Stimulated activated CD8-positive, alpha-beta memory T cell treated with anti-CD3 and anti-CD28 coated beads, Interleukin-12 subunit alpha, Interleukin-12 subunit beta, amount 100 ng/mL, for 24 hours (primary cell): Measurements from ENCODE around the gene HMCN2.
"Not testable (repeated sequence)": the region's sequence is repeated elsewhere in the genome, so short reads cannot be mapped to it uniquely, and the experiment has no call there.

Experiments
- DNase-seq: peaks from one replicate; pipeline ENCODE4 v3.0.0-alpha.2; 2020; ENCODE audit errors: extremely low read depth

The HMCN2 gene

GRCh38 chr9:130237763-130238524, 27.6 kb upstream of the HMCN2 start:
- DNase-seq = no peak

GRCh38 chr9:130239363-130239695, 26.2 kb upstream of the HMCN2 start:
- DNase-seq = no peak

GRCh38 chr9:130239741-130240241, 25.8 kb upstream of the HMCN2 start:
- no peak for DNase-seq

- DNase-seq = no peak
These were observed 25.0 kb upstream of the HMCN2 start for GRCh38 chr9:130240410-130241197.

GRCh38 chr9:130241198-130241535, 24.4 kb upstream of the HMCN2 start:
- no peak for DNase-seq

GRCh38 chr9:130242270-130243014, 23.1 kb upstream of the HMCN2 start:
- no peak for DNase-seq

- peak; percentile 47 for DNase-seq
These were observed 22.3 kb upstream of the HMCN2 start for GRCh38 chr9:130243015-130243881.

GRCh38 chr9:130243882-130244170, 21.7 kb upstream of the HMCN2 start:
- DNase-seq = no peak

GRCh38 chr9:130244548-130245165, 20.9 kb upstream of the HMCN2 start:
- DNase-seq = no peak

GRCh38 chr9:130245474-130245873, 20.1 kb upstream of the HMCN2 start:
- no peak for DNase-seq

- no peak for DNase-seq
These were observed 19.4 kb upstream of the HMCN2 start for GRCh38 chr9:130246126-130246525.

GRCh38 chr9:130254747-130255630, 10.6 kb upstream of the HMCN2 start:
- no peak for DNase-seq

GRCh38 chr9:130255631-130256134, 9.9 kb upstream of the HMCN2 start:
- no peak for DNase-seq

- no peak for DNase-seq
These were observed 8.9 kb upstream of the HMCN2 start for GRCh38 chr9:130256644-130257043.

- DNase-seq = not testable (repeated sequence)
These were observed 7.4 kb upstream of the HMCN2 start for GRCh38 chr9:130258137-130258536.

GRCh38 chr9:130259044-130259443, 6.5 kb upstream of the HMCN2 start:
- DNase-seq = no peak

- DNase-seq = no peak
These were observed 4.5 kb upstream of the HMCN2 start for GRCh38 chr9:130260816-130261765.

GRCh38 chr9:130262061-130262745, 3.4 kb upstream of the HMCN2 start:
- DNase-seq = no peak
